Parathyroid adenoma (tissue), 2 donors: ENCODE data around the gene CNRIP1.

Source experiments
- H2AFZ ChIP-seq: fragments of 300-600 bp; sonication (generic); one replicate; pipeline ENCODE4 v1.7.0; 2017; ENCODE audit warnings: antibody characterized with exemption, mild to moderate bottlenecking
- H3K27ac ChIP-seq: fragments of 300-600 bp; sonication (generic); one replicate; pipeline ENCODE4 v1.7.0; 2017
- H3K27me3 ChIP-seq: fragments of 300-600 bp; sonication (generic); one replicate; pipeline ENCODE4 v1.7.0; 2017; ENCODE audit warnings: low read length; ENCODE audit not compliant: control insufficient read depth, insufficient read depth
- H3K36me3 ChIP-seq: fragments of 300-600 bp; sonication (generic); one replicate; pipeline ENCODE4 v1.7.0; 2017; ENCODE audit warnings: low read length; ENCODE audit not compliant: control insufficient read depth, insufficient read depth
- H3K4me1 ChIP-seq: fragments of 300-600 bp; sonication (generic); one replicate; pipeline ENCODE4 v1.7.0; 2017; ENCODE audit warnings: control low read depth
- H3K4me2 ChIP-seq: fragments of 300-600 bp; sonication (generic); one replicate; pipeline ENCODE4 v1.7.0; 2017; ENCODE audit warnings: low read length
- H3K4me3 ChIP-seq: fragments of 300-600 bp; sonication (generic); one replicate; pipeline ENCODE4 v1.7.0; 2017; ENCODE audit warnings: low read depth, low read length
- H3K79me2 ChIP-seq: fragments of 300-600 bp; sonication (generic); one replicate; pipeline ENCODE4 v1.7.0; 2017; ENCODE audit warnings: control low read depth
- H3K9ac ChIP-seq: fragments of 300-600 bp; sonication (generic); one replicate; pipeline ENCODE4 v1.7.0; 2017; ENCODE audit warnings: mild to moderate bottlenecking
- H3K9me3 ChIP-seq: fragments of 300-600 bp; sonication (generic); one replicate; pipeline ENCODE4 v1.7.0; 2017; ENCODE audit warnings: low read length; ENCODE audit not compliant: control insufficient read depth
- CTCF ChIP-seq: fragments of 300-600 bp; sonication (generic); IDR thresholded peaks from one replicate; pipeline ENCODE4 v1.7.0; 2017; ENCODE audit warnings: antibody characterized with exemption, mild to moderate bottlenecking
- donor health status: primary hyperparathyroidism.

Gene CNRIP1

GRCh38 chr2:68359889-68360288 lies 40.1 kb upstream of the CNRIP1 start:
- no peak for TF ChIP-seq CTCF
- no peaks in the 10 kb centered on the region for H3K27me3 ChIP-seq
- no peak overlapping the region for H2AFZ ChIP-seq
- H3K36me3 ChIP-seq, result no peaks in the 10 kb centered on the region
- no peak overlapping the region for H3K27ac ChIP-seq
- no peaks in the 10 kb centered on the region for H3K4me1 ChIP-seq
- no peaks in the 10 kb centered on the region for H3K9me3 ChIP-seq
- H3K9ac ChIP-seq, result no peak overlapping the region
- H3K4me2 ChIP-seq, result no peak overlapping the region
- no peaks in the 10 kb centered on the region for H3K79me2 ChIP-seq
- no peak overlapping the region for H3K4me3 ChIP-seq

DNA sequence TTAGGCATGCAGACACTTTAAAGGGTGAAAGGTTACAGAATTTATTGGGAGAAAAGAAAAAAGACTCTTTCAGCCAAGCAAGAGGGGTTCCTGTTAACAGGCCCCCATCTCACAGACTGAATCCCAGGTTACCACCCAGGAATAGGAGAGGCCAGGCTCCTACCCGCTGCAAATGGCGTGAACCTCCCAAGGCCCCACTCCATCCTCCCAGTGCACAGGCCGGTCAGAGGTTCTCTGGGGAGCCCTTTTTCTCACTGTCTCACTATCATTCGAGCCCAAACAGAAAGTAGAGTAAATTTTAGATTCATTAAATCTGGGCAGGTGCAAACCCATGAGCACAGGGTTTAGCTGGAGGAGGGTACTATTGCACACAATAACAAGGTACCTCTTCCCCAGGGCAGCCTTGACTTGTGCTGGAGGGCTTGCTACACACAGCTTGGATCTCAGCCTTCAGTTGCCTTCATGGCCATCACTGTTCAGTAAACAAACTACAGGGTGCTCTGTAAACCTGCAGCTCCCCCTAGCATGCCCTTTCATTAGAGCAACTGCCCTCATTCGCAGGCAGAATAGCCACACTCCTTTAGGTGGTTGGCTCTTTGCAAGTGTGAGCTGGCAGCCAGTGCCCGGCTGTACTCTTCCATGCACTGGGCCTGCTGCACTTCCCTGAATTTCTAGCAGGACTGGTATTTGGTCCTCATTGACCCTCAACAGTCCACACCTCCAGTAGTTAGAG lies 38.0 kb upstream of the CNRIP1 start:
- H3K9me3 ChIP-seq, result no peaks in the 10 kb centered on the region
- H3K4me1 ChIP-seq, result no peaks in the 10 kb centered on the region
- no peak overlapping the region for H3K9ac ChIP-seq
- no peak overlapping the region for H3K27ac ChIP-seq
- no peak for TF ChIP-seq CTCF
- H3K79me2 ChIP-seq, result no peaks in the 10 kb centered on the region
- no peak overlapping the region for H3K4me2 ChIP-seq
- no peak overlapping the region for H3K4me3 ChIP-seq
- H2AFZ ChIP-seq, result peak overlapping the region; percentile 34
- H3K27me3 ChIP-seq, result no peaks in the 10 kb centered on the region
- no peaks in the 10 kb centered on the region for H3K36me3 ChIP-seq

GRCh38 chr2:68356599-68357239 lies 37.0 kb upstream of the CNRIP1 start:
- no peak overlapping the region for H3K27ac ChIP-seq
- TF ChIP-seq CTCF, result no peak
- no peak overlapping the region for H2AFZ ChIP-seq
- H3K4me3 ChIP-seq, result no peak overlapping the region
- H3K36me3 ChIP-seq, result no peaks in the 10 kb centered on the region
- no peaks in the 10 kb centered on the region for H3K9me3 ChIP-seq
- H3K27me3 ChIP-seq, result no peaks in the 10 kb centered on the region
- H3K4me2 ChIP-seq, result no peak overlapping the region
- H3K4me1 ChIP-seq, result no peaks in the 10 kb centered on the region
- H3K9ac ChIP-seq, result no peak overlapping the region
- no peaks in the 10 kb centered on the region for H3K79me2 ChIP-seq

- no peaks in the 10 kb centered on the region for H3K79me2 ChIP-seq
- no peak overlapping the region for H2AFZ ChIP-seq
- TF ChIP-seq CTCF, result no peak
- no peak overlapping the region for H3K4me2 ChIP-seq
- H3K9me3 ChIP-seq, result no peaks in the 10 kb centered on the region
- no peaks in the 10 kb centered on the region for H3K36me3 ChIP-seq
- no peaks in the 10 kb centered on the region for H3K27me3 ChIP-seq
- no peaks in the 10 kb centered on the region for H3K4me1 ChIP-seq
- no peak overlapping the region for H3K4me3 ChIP-seq
- no peak overlapping the region for H3K27ac ChIP-seq
- H3K9ac ChIP-seq, result no peak overlapping the region
Observed at GRCh38 chr2:68352651-68353391, 33.1 kb upstream of the CNRIP1 start.
